H9 (cell line): ENCODE data around the gene CXCL10. TPM values are rescaled to one million over a fixed set of nuclear protein-coding genes. Genes with fewer than 3 reads are reported as not detected.

Experiments used
- DNase-seq: peaks from one replicate; pipeline ENCODE4 v3.0.0-alpha.2; 2017
- H2AFZ ChIP-seq: one replicate; pipeline ENCODE4 v1.6.1; 2013; ENCODE audit warnings: mild to moderate bottlenecking, low read length, control low read depth, moderate library complexity
- H2AK5ac ChIP-seq: 2 replicates; pipeline ENCODE4 v1.6.1; 2013; ENCODE audit warnings: low read length, control low read depth, mixed read lengths; ENCODE audit not compliant: insufficient read length
- H2BK120ac ChIP-seq: one replicate; pipeline ENCODE4 v1.6.1; 2013; ENCODE audit warnings: low read depth, mild to moderate bottlenecking, low read length, control low read depth, inconsistent platforms; ENCODE audit not compliant: poor library complexity, severe bottlenecking
- H2BK12ac ChIP-seq: 2 replicates; pipeline ENCODE4 v1.6.1; 2013; ENCODE audit warnings: low read length, control low read depth, mixed read lengths, low read depth; ENCODE audit not compliant: insufficient read length
- H2BK15ac ChIP-seq: 2 replicates; pipeline ENCODE4 v1.6.1; 2013; ENCODE audit warnings: low read depth, low read length, control low read depth
- H2BK20ac ChIP-seq: one replicate; pipeline ENCODE4 v1.6.1; 2013; ENCODE audit warnings: low read depth, mild to moderate bottlenecking, low read length, control low read depth, inconsistent platforms; ENCODE audit not compliant: poor library complexity, severe bottlenecking
- H2BK5ac ChIP-seq: 2 replicates; pipeline ENCODE4 v1.6.1; 2013; ENCODE audit warnings: low read length, control low read depth, mixed read lengths; ENCODE audit not compliant: insufficient read length
- H3K14ac ChIP-seq: 2 replicates; pipeline ENCODE4 v1.6.1; 2013; ENCODE audit warnings: low read length, control low read depth; ENCODE audit not compliant: insufficient read depth
- H3K18ac ChIP-seq: 2 replicates; pipeline ENCODE4 v1.6.1; 2013; ENCODE audit warnings: low read depth, mild to moderate bottlenecking, mixed read lengths, low read length, control low read depth; ENCODE audit not compliant: insufficient read length
- H3K23ac ChIP-seq: 2 replicates; pipeline ENCODE4 v1.6.1; 2013; ENCODE audit warnings: low read length, control low read depth, mixed read lengths, low read depth; ENCODE audit not compliant: insufficient read length
- H3K23me2 ChIP-seq: 2 replicates; pipeline ENCODE4 v1.6.1; 2013; ENCODE audit warnings: low read depth, mild to moderate bottlenecking, mixed read lengths, low read length, control low read depth; ENCODE audit not compliant: insufficient read length, poor library complexity, severe bottlenecking
- H3K27ac ChIP-seq: 2 replicates; pipeline ENCODE4 v1.5.1; 2013; ENCODE audit warnings: low read length, control low read depth, mixed read lengths, low read depth; ENCODE audit not compliant: insufficient read length
- H3K27me3 ChIP-seq: 2 replicates; pipeline ENCODE4 v1.6.1; 2013; ENCODE audit warnings: low read length, control low read depth, inconsistent platforms; ENCODE audit not compliant: insufficient read depth
- H3K4ac ChIP-seq: 2 replicates; pipeline ENCODE4 v1.6.1; 2013; ENCODE audit warnings: low read depth, mild to moderate bottlenecking, control low read depth, inconsistent platforms, low read length, moderate library complexity
- H3K4me1 ChIP-seq: 2 replicates; pipeline ENCODE4 v1.6.1; 2013; ENCODE audit warnings: low read length, control low read depth, inconsistent platforms; ENCODE audit not compliant: insufficient read depth
- H3K4me2 ChIP-seq: 2 replicates; pipeline ENCODE4 v1.6.1; 2013; ENCODE audit warnings: low read length, control low read depth, mixed read lengths; ENCODE audit not compliant: insufficient read length, insufficient read depth
- H3K56ac ChIP-seq: 2 replicates; pipeline ENCODE4 v1.6.1; 2013; ENCODE audit warnings: low read depth, mild to moderate bottlenecking, mixed read lengths, low read length, control low read depth; ENCODE audit not compliant: insufficient read length
- H3K79me1 ChIP-seq: 2 replicates; pipeline ENCODE4 v1.6.1; 2013; ENCODE audit warnings: low read depth, mild to moderate bottlenecking, moderate library complexity, low read length, control low read depth, inconsistent platforms; ENCODE audit not compliant: insufficient read depth, poor library complexity, severe bottlenecking
- H3K79me2 ChIP-seq: 2 replicates; pipeline ENCODE4 v1.6.1; 2013; ENCODE audit warnings: low read length, control low read depth, inconsistent platforms; ENCODE audit not compliant: insufficient read depth
- H3K9ac ChIP-seq: 2 replicates; pipeline ENCODE4 v1.6.1; 2013; ENCODE audit warnings: low read length, control low read depth, mixed read lengths; ENCODE audit not compliant: insufficient read length; ENCODE audit errors: extremely low read depth
- H3K9me3 ChIP-seq: one replicate; pipeline ENCODE4 v1.6.1; 2013; ENCODE audit warnings: low read depth, low read length, inconsistent platforms; ENCODE audit not compliant: control insufficient read depth
- H3T11ph ChIP-seq: one replicate; pipeline ENCODE4 v1.6.1; 2013; ENCODE audit warnings: mild to moderate bottlenecking, low read length, control low read depth, inconsistent platforms
- H4K20me1 ChIP-seq: one replicate; pipeline ENCODE4 v1.6.1; 2013; ENCODE audit not compliant: control insufficient read depth, insufficient read length, insufficient read depth
- H4K5ac ChIP-seq: 2 replicates; pipeline ENCODE4 v1.6.1; 2013; ENCODE audit warnings: low read depth, mild to moderate bottlenecking, mixed read lengths, low read length, control low read depth; ENCODE audit not compliant: insufficient read length
- H4K8ac ChIP-seq: replicated peaks from 2 replicates; pipeline ENCODE4 v1.6.1; 2013; ENCODE audit warnings: low read length, control low read depth, mixed read lengths, low read depth; ENCODE audit not compliant: insufficient read length
- H4K91ac ChIP-seq: 2 replicates; pipeline ENCODE4 v1.6.1; 2013; ENCODE audit warnings: low read depth, mild to moderate bottlenecking, moderate library complexity, mixed read lengths, low read length, control low read depth; ENCODE audit not compliant: insufficient read length
- H3K27ac Mint-ChIP-seq, 3 experiments: 2 replicates in 2 of 3; 3 replicates in 1 of 3; pipeline ENCODE4 v1.8.0; 2020 to 2021; ENCODE audit warnings: mixed read lengths in 3 of 3, mild to moderate bottlenecking in 1 of 3, moderate library complexity in 1 of 3
- H3K27me3 Mint-ChIP-seq: 2 replicates; pipeline ENCODE4 v1.8.0; 2021; ENCODE audit warnings: low read depth, mild to moderate bottlenecking, moderate library complexity, mixed read lengths
- H3K36me3 Mint-ChIP-seq, 3 experiments: 2 replicates in 2 of 3; 3 replicates in 1 of 3; pipeline ENCODE4 v1.8.0; 2020 to 2021; ENCODE audit warnings: low read depth in 3 of 3, mixed read lengths in 3 of 3; ENCODE audit not compliant: insufficient read depth in 1 of 3
- H3K4me1 Mint-ChIP-seq, 2 experiments: 2 replicates each; pipeline ENCODE4 v1.8.0; 2020; ENCODE audit warnings: mixed read lengths in 2 of 2
- H3K4me3 Mint-ChIP-seq, 2 experiments: 2 replicates in 1 of 2; 3 replicates in 1 of 2; pipeline ENCODE4 v1.8.0; 2020 to 2021; ENCODE audit warnings: mild to moderate bottlenecking in 2 of 2, mixed read lengths in 2 of 2, moderate library complexity in 1 of 2
- H3K9me3 Mint-ChIP-seq, 2 experiments: 2 replicates in 1 of 2; 3 replicates in 1 of 2; pipeline ENCODE4 v1.8.0; 2020; ENCODE audit warnings: mild to moderate bottlenecking in 2 of 2, mixed read lengths in 2 of 2, moderate library complexity in 1 of 2
- WGBS: extraction: QIAGEN DNeasy Blood & Tissue Kit; methylation state at CpG from one replicate; pipeline ENCODE4 v1.1.7; 2013; ENCODE audit warnings: missing lambda C conversion rate, low lambda C conversion rate, mixed read lengths; ENCODE audit not compliant: insufficient read length; ENCODE audit errors: extremely low coverage; 5-methylcytosine and 5-hydroxymethylcytosine counted together
- total RNA-seq: library from RNA; stranded (reverse); gene quantifications from 2 replicates; pipeline ENCODE4 v1.2.1, GENCODE V29; 2021
- TF ChIP-seq, protein P1 (sequence below): fragments of 200-600 bp; sonication (generic); conservative IDR thresholded peaks from 3 replicates; pipeline ENCODE4 v1.8.0; 2021; ENCODE audit warnings: antibody characterized with exemption, mild to moderate bottlenecking

The CXCL10 gene
- total RNA-seq, 1 experiment from 2014 or later = not detected

DNA sequence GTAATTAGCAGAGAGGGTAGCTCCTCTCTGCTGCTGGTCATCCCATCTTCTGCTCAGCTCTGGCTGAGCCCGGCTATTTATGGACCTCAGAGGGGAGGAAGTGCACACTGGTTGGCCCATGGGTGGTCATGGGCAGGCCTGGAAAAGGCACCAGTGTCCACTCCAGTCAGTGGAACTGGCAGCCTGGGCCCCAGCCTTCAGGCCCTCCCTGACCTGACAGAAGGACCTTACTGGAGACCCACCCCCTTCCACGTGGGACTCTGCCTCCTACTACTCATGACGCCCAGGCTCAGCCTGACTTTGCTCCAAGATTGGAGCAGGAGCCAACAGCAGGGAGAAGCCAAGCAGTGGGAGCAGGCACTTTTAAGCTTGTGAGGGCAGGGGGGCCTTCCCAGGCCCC, 43.2 kb upstream of the CXCL10 start:
- H3K23me2 ChIP-seq = no peaks in the 10 kb centered on the region
- H2AK5ac ChIP-seq = no peak overlapping the region
- no peak overlapping the region for H4K5ac ChIP-seq
- H3K27me3 Mint-ChIP-seq = no peaks in the 10 kb centered on the region
- H3K27ac Mint-ChIP-seq = no peak overlapping the region
- H3K27ac ChIP-seq = no peak overlapping the region
- no peak overlapping the region for H2AFZ ChIP-seq
- H3K14ac ChIP-seq = no peak overlapping the region
- no peak overlapping the region for H2BK12ac ChIP-seq
- H3K4ac ChIP-seq = no peak overlapping the region
- no peak overlapping the region for H2BK15ac ChIP-seq
- H3T11ph ChIP-seq = no peak overlapping the region
- H2BK5ac ChIP-seq = no peak overlapping the region
- H3K4me3 Mint-ChIP-seq = no peak overlapping the region
- WGBS = no CpG with 5 or more reads among the region's 3 CpGs
- no peak overlapping the region for H4K8ac ChIP-seq
- H3K79me1 ChIP-seq = no peaks in the 10 kb centered on the region
- H2BK120ac ChIP-seq = no peak overlapping the region
- no peak overlapping the region for H2BK20ac ChIP-seq
- H3K27me3 ChIP-seq = no peaks in the 10 kb centered on the region
- no peak overlapping the region for H3K18ac ChIP-seq
- no peak overlapping the region for H3K9ac ChIP-seq
- H3K79me2 ChIP-seq = no peaks in the 10 kb centered on the region
- no peak overlapping the region for H3K56ac ChIP-seq
- TF ChIP-seq, protein P1, sequence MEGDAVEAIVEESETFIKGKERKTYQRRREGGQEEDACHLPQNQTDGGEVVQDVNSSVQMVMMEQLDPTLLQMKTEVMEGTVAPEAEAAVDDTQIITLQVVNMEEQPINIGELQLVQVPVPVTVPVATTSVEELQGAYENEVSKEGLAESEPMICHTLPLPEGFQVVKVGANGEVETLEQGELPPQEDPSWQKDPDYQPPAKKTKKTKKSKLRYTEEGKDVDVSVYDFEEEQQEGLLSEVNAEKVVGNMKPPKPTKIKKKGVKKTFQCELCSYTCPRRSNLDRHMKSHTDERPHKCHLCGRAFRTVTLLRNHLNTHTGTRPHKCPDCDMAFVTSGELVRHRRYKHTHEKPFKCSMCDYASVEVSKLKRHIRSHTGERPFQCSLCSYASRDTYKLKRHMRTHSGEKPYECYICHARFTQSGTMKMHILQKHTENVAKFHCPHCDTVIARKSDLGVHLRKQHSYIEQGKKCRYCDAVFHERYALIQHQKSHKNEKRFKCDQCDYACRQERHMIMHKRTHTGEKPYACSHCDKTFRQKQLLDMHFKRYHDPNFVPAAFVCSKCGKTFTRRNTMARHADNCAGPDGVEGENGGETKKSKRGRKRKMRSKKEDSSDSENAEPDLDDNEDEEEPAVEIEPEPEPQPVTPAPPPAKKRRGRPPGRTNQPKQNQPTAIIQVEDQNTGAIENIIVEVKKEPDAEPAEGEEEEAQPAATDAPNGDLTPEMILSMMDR = no peak
- H3K36me3 Mint-ChIP-seq = no peaks in the 10 kb centered on the region
- H4K91ac ChIP-seq = no peak overlapping the region
- peaks cover 0 to 1% of the 10 kb centered on the region in 2 experiments; a peak in 2 of 5 replicates for H3K9me3 Mint-ChIP-seq
- H3K4me1 ChIP-seq = no peaks in the 10 kb centered on the region
- no peak overlapping the region for H3K23ac ChIP-seq
- DNase-seq = no peak
- H3K9me3 ChIP-seq = no peaks in the 10 kb centered on the region
- H3K4me2 ChIP-seq = no peak overlapping the region
- peaks cover 2 to 4% of the 10 kb centered on the region in 2 experiments; a peak in 3 of 4 replicates for H3K4me1 Mint-ChIP-seq
- H4K20me1 ChIP-seq = no peaks in the 10 kb centered on the region
